Stimulated activated CD8-positive, alpha-beta memory T cell treated with anti-CD3 and anti-CD28 coated beads, Interleukin-7, amount 100 ng/mL, for 48 hours (primary cell): Measurements from ENCODE around the gene LRSAM1.

ENCODE experiments used
- DNase-seq, 2 donors: peaks; one replicate each; pipeline ENCODE4 v3.0.0-alpha.2; 2020; ENCODE audit warnings: low read depth in 1 of 2; ENCODE audit errors: extremely low read depth in 1 of 2

Gene LRSAM1

DNA sequence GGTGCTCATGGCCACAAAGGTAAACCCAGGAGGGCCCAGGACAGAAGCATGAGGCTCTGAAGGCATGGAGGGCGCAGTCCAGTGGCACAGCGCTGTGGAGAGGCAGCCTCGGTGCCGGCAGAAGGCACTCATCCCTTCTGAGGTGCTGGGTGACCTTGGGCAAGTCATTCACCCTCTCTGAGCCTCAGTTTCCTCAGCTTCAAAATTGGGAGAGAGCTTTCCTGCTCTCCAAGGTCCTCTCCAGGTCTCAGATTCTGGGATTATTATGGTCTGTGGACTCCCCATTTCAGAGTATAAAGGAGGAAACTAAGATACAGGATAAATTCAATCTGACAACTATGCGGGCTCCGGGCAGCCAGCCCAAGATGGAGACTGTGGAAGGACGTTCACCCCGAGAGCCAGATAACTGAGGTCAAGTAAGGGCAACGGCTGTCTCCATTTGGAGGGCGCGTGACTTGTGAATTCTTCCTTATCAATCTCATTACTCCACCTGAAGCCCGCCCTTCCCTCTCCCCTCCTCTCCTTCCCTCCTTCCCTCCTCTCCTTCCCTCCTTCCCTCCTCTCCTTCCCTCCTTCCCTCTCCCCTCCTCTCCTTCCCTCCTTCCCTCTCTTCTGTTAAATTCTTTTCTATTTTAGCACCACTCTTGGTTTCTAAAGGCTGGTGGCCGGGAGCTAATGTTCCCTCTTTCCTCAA lies 58.1 kb downstream of the LRSAM1 start:
- no peak for DNase-seq

DNA sequence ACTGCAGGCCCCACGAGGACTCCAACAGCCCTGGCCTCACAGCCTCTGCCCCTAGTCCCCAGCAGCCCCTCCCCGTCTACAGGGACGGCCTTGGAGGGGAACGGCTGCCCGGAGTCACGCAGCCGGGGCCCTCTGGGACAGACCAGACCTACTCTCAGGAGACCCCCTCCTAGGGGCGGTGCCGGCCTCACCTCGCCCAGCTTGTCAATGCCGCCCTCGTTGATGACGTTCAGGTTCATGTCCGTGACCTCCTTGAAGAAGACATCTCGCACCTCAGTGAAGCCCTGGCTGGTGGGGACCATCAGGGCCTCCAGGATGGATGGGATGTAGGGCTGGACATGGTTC lies 58.6 kb downstream of the LRSAM1 start:
- DNase-seq, result no peak

DNA sequence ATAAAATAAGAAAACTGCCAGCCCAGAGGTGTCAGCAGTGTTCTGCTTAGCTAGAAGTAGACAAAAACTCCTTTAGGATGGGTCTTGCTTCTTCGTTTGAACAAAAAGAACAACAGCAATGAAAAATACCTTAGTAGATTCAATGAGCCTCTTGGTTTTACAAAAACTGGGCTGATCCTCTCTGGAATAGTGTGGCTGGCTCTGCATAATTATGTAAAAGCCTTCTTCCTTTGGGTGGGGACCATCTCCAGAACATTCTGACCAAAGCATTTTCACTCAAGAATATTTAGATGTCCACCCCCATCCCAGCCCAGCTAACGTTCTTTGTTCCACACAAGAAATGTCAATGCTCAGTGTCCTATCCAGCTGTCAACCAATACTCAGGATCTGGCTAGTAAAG lies 63.2 kb downstream of the LRSAM1 start:
- no peak for DNase-seq

DNA sequence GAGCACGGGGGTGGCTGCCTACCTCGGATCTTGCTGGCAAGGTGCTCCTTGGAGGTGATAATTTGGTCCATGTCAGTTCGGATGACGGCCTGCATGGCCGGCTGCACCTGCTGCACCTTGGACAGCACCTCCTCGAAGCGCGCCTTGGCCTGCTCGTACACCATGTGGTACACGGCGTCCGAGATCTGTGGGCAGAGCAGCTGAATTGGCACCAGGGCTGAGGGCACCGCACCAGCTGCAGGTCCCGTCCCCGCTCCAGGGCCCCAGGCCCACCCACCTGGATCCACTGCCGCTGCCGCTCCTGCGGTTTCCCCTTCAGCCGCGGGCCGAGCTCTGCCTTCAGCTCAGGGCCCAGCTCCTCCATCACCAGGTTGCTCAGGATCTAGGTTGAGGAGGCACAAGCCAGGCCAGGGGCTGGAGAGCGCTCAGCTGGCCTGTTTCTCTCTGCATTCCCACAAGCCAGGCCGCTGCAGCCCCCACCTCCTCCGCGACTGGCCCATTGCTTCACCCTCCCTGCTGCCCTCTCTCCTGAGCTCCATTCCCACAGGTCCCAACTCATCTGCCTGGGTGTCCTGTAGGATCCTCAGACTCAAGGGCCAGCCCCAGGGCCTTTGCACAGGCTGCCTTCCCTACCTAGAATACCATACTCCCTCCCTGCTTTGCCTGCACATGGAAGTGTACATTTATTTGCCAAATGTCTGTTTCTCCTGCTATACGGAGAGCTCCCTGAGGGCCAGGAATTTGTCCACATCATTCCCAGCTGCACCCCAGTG lies 65.7 kb downstream of the LRSAM1 start:
- no peak for DNase-seq

DNA sequence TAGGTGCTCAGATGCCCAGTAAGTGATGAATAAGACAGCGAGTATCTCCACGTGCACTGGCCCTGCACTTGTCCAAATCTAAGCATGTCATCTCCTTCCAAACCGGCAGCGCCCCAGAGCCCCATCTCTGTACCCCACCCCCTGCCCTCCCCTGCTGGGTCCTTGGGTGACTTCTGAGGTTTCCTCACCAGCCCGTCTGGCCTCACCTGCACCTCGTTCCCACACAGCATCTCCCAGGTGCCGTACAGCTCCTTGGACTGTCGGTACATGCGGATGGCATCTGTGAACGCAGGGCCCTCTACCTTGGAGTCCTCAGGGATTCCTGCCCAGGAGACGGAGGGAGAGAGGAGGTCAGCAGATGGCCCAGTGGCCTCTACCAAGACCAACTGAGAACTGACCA lies 66.3 kb downstream of the LRSAM1 start:
- DNase-seq, result no peak

DNA sequence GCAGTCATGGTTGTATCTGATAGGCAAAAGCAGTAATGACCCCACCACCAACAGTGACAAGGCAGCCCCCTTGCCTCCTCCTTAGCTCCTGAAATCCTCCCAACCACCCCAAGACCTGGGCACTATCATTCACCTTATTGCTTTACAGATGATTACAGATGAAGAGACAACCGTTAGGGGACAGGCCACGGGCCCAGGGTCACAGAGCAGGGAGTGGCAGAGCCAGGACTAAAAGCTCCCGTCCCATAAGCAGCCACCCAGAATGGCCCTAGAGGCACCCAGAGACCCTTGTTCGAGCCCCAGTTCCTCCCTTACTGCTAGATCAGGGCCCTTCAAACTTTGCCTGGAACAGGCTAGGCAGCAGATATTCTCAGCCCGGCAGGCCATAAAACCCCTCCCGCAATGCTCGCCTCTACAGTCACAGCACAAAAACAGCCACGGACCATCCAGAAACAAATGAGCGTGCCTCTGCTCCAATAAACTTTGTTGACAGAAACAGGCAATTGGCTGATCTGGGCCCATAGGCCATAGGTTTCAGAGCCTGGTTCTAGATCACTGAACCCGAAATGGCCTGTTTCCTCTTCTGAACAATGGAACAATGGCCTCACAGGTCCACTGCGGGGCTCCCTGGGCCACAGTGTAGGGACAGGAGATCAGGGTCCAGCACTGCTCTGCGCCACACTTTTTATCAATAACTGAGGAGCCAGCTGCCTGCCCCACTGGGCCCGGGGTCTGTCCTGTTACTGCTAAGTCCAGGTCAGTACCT lies 67.0 kb downstream of the LRSAM1 start:
- no peak for DNase-seq

DNA sequence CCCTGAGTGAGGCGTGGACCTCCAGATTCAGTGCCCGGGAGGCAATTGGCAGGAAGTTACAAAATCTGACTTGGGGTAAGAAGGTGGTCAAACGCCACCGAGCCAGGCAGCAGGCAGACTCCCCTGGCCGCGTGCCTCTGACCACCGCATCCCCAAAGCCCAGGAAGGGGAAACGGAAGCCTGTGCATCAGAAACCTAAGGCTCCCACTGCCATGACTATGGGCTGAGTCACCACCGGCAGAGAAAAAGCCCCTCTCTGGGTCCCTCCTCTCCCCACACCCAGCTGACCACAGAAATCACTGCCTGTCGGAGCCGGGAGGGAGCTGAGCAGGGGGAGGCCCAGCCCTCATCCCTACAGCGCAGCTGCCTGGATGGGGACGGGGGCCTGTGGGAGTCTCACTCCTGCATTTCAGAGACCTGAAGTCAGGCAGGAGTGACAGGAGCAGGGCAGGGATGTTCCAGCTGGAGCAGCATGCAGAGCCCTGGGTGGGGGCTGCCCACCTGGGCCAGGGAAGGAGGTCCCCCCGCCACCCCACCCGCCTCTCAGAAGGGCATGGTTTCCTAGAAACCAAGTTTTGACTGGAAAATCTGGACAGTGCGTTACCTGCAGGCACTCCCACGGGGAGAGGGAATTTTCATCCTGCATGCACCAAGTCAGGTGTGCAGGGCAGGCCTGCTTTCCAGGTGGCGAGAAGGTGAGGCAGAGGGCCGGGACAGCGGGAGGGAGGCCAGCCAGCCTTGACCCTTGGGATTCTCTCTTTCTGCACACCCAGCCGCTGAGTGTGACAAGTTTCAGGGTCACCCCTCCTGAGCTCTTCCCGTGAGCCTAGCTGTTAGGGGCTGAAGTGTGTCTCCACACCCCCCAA lies 68.2 kb downstream of the LRSAM1 start:
- peak; percentile 36 to 47 for DNase-seq

DNA sequence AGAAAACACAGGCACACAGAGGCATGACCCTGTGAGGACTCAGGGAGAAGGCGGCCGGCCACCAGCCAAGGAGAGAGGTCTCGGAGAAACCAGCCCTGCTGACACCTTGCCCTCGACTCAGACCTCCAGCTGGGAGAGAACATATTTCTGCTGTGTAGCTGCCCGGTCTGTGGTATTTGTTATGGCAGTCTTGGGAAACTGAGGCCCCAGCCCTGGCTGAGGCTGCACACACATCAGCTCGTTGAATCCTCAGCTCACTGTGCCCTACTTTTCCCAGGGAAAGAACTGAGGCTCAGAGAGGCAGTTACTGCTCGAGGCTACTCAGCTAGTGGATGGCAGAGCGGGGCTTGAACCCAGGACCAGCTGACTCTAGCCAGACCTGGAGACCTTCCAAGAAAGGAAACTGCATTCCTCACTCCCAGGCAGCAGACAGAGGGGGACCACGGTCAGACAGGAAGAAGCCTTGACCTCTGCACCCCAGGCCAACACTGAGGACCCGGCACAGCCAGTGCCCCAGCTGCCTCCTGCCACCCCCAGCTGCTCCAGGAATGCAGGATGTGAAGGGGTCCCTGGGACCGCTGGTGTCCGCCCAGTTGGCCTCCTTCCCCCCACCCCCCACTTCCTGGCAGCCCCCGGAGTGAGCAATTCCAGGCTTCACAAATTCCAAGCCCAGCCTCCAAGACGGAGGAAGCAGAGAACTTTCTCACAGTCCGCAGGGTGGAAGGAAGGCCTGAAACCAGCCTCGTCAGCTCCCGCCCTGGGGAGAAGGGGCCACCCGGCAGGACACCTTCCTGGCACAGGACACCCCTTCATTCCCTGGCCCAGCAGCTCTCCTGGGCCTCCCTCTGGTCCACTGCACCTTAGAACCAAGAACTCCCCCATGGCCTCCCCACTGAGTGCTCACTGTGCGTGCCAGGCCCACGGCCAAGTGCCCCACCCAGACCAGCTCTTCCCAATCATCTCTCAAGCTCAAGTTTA lies 69.9 kb downstream of the LRSAM1 start:
- DNase-seq, result no peak

DNA sequence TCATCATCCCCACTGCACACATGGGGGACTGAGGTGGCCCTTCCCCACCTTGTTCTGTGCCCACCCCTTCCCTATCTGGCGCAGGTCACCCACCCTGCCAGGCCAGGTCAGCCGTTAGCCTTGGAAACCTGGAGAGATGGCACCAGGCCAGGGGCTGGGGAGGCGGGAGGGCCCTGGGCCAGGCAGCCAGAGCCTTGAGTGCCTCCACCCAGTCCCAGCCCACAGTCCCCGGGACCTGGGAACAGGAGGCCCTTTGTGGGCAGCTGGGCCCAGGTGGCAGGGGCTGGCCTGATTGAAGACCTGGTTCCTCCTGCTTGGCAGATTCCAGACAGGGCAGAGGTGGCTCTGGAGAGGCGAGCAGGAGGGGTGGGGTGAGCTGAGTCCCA lies 70.6 kb downstream of the LRSAM1 start:
- DNase-seq, result no peak

DNA sequence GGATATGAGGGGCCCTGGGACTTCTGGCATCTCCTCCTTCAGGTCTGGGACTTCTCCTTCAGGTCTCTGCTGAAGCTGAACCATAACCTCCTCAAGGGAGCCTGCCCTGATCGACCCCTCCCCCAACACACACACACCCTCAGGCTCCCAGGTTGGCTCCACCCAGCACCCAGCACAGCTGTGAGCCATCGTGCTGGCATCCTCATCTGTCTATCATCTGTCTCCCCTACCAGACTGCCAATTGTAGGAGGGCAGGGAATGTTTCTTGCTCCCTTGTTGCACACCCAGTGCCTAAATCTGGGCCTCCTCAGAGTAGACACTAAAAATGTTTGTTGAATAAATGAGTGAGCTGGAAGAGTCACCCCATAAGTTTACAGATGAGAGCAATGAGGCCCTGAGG lies 71.4 kb downstream of the LRSAM1 start:
- DNase-seq, result no peak

DNA sequence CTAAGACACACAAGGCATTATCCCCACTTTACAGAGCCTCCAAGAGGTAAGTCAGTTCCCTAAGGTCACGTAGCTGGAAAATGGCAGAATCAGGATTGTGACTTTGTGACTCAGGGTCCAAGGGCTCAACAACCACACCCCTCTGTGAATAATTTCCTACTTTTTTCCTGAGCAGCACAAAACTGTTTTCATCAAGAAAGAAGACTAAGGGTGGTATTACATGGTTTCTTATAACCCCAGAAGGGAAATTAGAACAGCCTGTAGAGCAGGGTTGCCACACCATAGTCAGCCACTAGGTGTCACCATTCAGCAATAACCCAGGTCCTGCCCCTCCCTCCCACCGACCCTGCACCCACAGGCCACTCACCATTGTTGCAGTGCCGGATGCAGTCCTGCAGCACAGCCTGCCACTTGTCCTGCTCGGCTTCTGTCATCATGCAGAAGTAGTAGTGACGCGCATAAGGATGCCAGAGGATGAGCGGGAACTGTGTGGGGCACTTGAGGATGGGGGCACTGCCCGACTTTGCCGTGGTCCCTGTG lies 72.1 kb downstream of the LRSAM1 start:
- peak in 1 of 2 donors; percentile 25 for DNase-seq

DNA sequence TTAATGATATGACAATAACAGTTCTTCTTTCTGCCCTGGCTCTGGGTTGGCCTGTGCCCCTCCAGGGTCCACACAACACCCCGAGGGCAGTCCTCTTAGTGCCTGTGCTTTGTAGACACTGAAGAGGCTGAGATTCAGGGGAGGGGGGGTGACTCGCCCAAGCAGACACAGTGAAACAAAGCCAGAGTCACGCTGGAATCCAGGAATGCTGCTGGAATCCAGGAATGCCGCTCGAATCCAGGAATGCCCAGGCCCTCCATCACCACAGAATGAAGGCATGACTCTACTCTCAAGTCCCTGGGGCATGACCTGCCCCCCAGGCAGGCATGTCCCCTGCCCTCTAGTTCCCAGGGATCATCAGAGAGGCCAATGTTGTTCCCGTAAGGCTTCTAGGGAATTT lies 73.1 kb downstream of the LRSAM1 start:
- DNase-seq, result no peak

DNA sequence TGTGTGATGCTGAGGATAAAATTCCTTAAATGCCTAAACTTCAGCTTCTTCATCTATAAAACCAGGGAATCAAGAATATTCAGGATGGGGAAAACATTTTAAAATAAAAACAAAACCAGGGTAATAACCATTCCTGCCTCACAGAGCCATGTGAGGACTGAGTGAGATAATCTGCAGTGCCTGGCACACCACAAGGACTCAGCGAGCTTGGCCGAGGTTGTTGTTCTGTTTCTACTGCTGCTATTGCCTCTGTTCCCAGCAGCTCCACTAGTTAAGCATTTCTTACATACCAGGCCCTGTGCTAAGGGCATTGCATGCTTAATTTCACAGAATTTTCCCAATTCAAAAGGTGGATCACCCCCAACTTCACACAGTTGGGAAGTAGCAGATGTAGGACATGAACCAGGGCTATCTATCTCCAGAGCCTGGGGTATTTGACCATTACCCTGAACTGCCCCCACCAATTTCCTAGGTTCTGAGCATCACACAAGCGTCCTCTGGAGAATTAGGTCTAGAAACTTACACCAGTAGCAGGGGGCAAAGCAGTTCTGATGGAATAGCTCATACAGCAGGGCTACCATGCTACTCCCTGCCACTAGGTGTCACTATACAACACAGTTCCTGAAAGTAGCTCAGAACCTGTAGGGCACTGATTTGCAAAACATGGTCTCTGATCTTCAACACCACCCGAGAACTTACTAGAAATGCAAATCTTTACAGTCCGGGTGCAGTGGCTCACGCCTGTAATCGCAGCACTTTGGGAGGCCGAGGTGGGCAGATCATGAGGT lies 74.3 kb downstream of the LRSAM1 start:
- no peak for DNase-seq

DNA sequence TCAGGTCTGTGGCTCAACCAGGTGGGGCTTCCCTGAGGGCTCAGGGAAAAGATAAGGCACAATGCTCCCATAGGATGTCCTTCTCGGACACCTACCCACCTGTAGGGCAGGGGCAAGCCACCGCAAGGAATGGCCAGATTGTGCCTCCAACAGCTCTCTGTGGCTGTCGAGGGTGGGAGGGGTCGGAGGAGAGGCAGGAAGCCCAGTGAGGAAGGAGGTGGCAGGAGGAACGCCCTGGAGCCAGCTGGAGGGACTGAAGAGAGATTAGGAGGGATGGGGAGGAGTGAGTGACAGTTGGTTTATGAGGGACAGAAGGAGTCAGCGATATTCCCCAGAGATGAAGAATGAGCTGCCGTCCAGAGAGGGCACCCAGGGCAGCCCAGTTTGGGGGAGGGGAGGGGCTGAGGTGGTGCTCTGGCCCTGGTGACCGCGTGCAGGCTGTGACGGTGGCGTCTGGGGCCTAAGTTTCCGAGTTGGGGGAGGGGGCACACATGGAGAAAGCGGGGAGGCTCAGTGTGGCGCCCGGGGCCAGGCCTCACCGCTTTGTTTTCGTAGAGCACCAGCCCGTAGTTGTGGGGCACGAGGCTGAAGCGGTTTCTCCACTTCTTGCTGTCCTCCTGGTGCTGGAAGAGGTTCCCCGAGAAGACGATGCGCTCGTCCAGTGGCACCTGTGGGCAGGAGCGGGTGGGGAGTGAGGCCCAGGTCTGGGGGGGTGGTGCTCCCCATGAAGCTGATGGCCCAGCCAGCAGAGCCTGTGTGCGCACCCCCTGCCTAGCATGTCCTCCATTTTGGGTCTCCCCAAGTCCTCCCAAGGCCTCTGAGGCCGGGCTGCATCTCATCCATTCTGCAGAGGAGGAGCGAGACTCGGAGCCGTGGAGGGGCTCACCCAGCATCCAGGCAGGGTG lies 75.6 kb downstream of the LRSAM1 start:
- DNase-seq, result no peak

DNA sequence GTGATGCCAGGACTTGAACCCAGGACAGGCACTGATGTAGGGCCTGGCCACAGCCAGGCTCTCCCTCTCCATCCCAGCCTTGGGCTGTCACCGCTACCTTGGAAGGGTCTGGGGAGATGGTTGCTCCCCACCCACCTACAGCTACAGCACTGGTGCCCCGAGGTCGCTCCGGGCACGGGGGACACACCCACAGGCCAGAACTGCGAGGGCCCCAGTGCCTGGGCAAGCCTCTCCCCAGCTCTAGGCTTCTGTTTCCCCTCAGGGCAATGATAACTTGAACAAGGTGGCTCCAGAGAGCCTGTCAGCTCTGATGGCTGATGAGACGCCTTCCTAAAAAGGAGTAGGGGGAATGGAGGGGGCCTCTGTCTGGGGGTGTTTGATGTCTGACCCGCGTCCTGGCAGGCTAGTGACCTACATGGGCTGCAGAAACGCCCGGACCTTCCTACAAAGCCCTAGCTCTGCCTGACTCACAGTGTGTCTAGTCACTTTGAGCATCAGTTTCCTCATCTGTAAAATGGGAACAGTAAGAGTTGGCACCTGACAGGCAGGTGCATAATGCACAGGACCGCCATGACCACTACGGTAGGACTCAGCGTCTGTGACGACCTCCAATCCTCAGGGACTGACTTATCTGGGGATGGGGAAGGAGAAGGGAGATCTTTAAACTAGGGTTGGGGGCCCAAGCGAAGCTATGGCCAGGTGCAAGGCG lies 76.4 kb downstream of the LRSAM1 start:
- DNase-seq, result no peak

DNA sequence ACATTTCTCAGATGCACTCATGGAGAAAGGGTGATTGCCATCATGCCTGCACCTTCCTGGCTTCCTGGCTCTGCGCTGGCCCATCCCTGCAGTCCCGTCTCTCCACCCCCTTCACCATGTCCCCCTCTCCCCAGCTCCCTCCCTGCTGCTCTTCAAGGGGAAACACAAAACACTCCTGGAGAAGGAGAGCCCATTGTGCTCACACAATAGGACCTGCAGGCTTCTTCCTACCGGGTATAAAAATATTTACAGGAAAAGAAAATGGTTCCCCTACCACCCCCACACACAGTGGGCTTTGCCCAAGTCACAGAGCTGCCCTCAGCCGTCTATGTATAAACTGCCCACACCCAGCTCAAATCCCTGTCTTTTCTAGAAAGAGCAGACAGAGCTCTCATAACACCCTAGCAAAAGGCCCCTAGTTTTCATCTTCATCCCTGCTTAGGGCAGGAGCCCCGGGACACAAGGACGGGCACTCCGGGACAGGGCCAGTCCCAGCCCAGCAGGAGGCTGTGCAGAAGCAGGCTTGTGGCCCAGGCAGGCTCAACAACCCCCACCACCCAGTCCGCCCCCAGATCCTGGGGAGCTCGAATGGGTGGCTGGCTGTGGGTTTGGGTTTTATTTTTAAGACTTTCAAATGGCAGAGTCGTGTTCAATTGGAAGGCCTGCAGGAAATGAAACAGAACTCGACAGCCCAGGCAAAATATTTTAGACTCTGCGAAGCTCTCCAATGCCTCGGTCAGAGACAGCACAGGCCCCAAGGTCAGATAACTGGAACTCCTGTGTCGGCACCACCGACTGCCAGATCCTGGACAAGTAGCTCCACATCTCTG lies 77.3 kb downstream of the LRSAM1 start:
- no peak for DNase-seq
